Upper lobe of left lung (tissue), 6 donors: ENCODE measurements around the gene INPP5E. TPM values are rescaled to one million over a fixed set of nuclear protein-coding genes. Genes with fewer than 3 reads are reported as not detected.
A peak's percentile ranks its signal among the peaks of the same experiment; 100 is the strongest.
"Not testable (repeated sequence)": the region's sequence is repeated elsewhere in the genome, so short reads cannot be mapped to it uniquely, and the experiment has no call there.

Experiments
- ATAC-seq, 2 donors: fragments of 200-7000 bp; cut with Tn5 transposase; one replicate each; pipeline ENCODE4 v1.9.1; 2022; ENCODE audit warnings: mild to moderate bottlenecking in 2 of 2, moderate library complexity in 2 of 2; ENCODE audit not compliant: low FRiP score in 2 of 2
- DNase-seq, 2 donors: peaks; one replicate each; pipeline ENCODE4 v3.0.0-alpha.2; 2019 to 2020
- H3K27ac ChIP-seq, 4 donors: fragments of 200-600 bp; sonication (generic); one replicate each; pipeline ENCODE4 v1.5.1; 2016 to 2019
- H3K27me3 ChIP-seq, 4 donors: fragments of 200-600 bp; sonication (generic); one replicate each; pipeline ENCODE4 v1.5.1; 2017 to 2019
- H3K36me3 ChIP-seq, 4 donors: fragments of 200-600 bp; sonication (generic); one replicate each; pipeline ENCODE4 v1.5.1; 2016 to 2019
- H3K4me1 ChIP-seq, 4 donors: fragments of 200-600 bp; sonication (generic); one replicate each; pipeline ENCODE4 v1.5.1; 2018 to 2019
- H3K4me3 ChIP-seq, 4 donors: fragments of 200-600 bp; sonication (generic); one replicate each; pipeline ENCODE4 v1.5.1; 2017 to 2019; ENCODE audit warnings: mild to moderate bottlenecking in 2 of 4, moderate library complexity in 1 of 4
- H3K9me3 ChIP-seq, 4 donors: fragments of 200-600 bp; sonication (generic); one replicate each; pipeline ENCODE4 v1.5.1; 2018 to 2019
- CTCF ChIP-seq, 6 experiments: fragments of 450-650 bp in 4 of 6; fragments of 200-600 bp in 2 of 6; sonication (generic) in 2 of 6; IDR thresholded peaks; one replicate each; pipeline ENCODE4 v1.5.1; 2016 to 2019; ENCODE audit warnings: antibody characterized with exemption in 6 of 6
- EP300 ChIP-seq, 4 donors: sonication (generic); formaldehyde crosslinking; IDR thresholded peaks; one replicate each; pipeline ENCODE4 v1.5.1; 2017; ENCODE audit warnings: antibody characterized with exemption in 4 of 4, control low read depth in 2 of 4
- POLR2A ChIP-seq, 4 donors: fragments of 450-650 bp; IDR thresholded peaks; one replicate each; pipeline ENCODE4 v1.5.1; 2016 to 2017; ENCODE audit warnings: antibody characterized with exemption in 4 of 4, mild to moderate bottlenecking in 2 of 4
- POLR2AphosphoS5 ChIP-seq, 2 donors: sonication (generic); formaldehyde crosslinking; IDR thresholded peaks; one replicate each; pipeline ENCODE4 v1.5.1; 2017; ENCODE audit warnings: antibody characterized with exemption in 2 of 2
- WGBS, 2 donors: methylation state at CpG; one replicate each; pipeline ENCODE4 v1.1.5; 2017 to 2018; 5-methylcytosine and 5-hydroxymethylcytosine counted together
- total RNA-seq, 6 donors: library from RNA; depleted of rRNA in 4 of 6; stranded (reverse); fragments of >200 nt in 4 of 6; gene quantifications; one replicate each; pipeline versions ENCODE4 v1.1.0 to v1.2.1, GENCODE V29; 2016 to 2021
- donor health status: DM: no; HTN: no; CAD: no; lungs with moderate emphysema.
- donor health status: DM: no; HTN: yes; CAD: no; lungs with severe emphysema.

The INPP5E gene
- total RNA-seq, 6 donors from 2014 or later = 9.1 to 43.0 (median 14.1) TPM

- no peak for TF ChIP-seq POLR2AphosphoS5 (IDR thresholded peaks at IDR 0.05)
- TF ChIP-seq EP300 (IDR thresholded peaks at IDR 0.05) = no peak
- TF ChIP-seq CTCF (IDR thresholded peaks at IDR 0.05) = no peak
- no peak for TF ChIP-seq POLR2A (IDR thresholded peaks at IDR 0.05)
- WGBS, 2 donors = 96 to 100% methylated on average over 6 to 27 of the region's 29 CpGs
- Histone ChIP-seq H3K27ac (no peak overlapping the region), H3K4me1 (no peaks in the 10 kb centered on the region), H3K4me3 (no peak overlapping the region), H3K9me3 (no peaks in the 10 kb centered on the region), H3K36me3 (peaks cover 0 to 49% (median 33%) of the 10 kb centered on the region in 4 donors), H3K27me3 (no peaks in the 10 kb centered on the region)
- ATAC-seq (no peak), DNase-seq (peak in 1 of 2 donors; percentile 62)
Observed at GRCh38 chr9:136430588-136431234, 8.9 kb downstream of the INPP5E start.

GRCh38 chr9:136429683-136430491 lies 9.8 kb downstream of the INPP5E start:
- ATAC-seq (peak; percentile 5 to 15), DNase-seq (no peak)
- Histone ChIP-seq H3K27me3 (no peaks in the 10 kb centered on the region), H3K4me3 (no peak overlapping the region), H3K27ac (no peak overlapping the region), H3K4me1 (no peaks in the 10 kb centered on the region), H3K9me3 (no peaks in the 10 kb centered on the region), H3K36me3 (peaks cover 0 to 51% (median 34%) of the 10 kb centered on the region in 4 donors)
- WGBS, 2 donors = 82 to 84% methylated on average over 11 to 32 of the region's 32 CpGs
- TF ChIP-seq EP300 (IDR thresholded peaks at IDR 0.05) (no peak), CTCF (IDR thresholded peaks at IDR 0.05) (no peak), POLR2AphosphoS5 (IDR thresholded peaks at IDR 0.05) (no peak), POLR2A (IDR thresholded peaks at IDR 0.05) (no peak)

- H3K27ac ChIP-seq = no peak overlapping the region
- WGBS, 2 donors = 84 to 90% methylated on average over 4 to 21 of the region's 21 CpGs
- no peaks in the 10 kb centered on the region for H3K9me3 ChIP-seq
- DNase-seq (no peak), ATAC-seq (no peak)
- TF ChIP-seq CTCF (IDR thresholded peaks at IDR 0.05) = no peak
- no peak for TF ChIP-seq POLR2AphosphoS5 (IDR thresholded peaks at IDR 0.05)
- no peak for TF ChIP-seq EP300 (IDR thresholded peaks at IDR 0.05)
- no peak for TF ChIP-seq POLR2A (IDR thresholded peaks at IDR 0.05)
- no peaks in the 10 kb centered on the region for H3K27me3 ChIP-seq
- no peak overlapping the region for H3K4me3 ChIP-seq
- H3K4me1 ChIP-seq = no peaks in the 10 kb centered on the region
- H3K36me3 ChIP-seq = peaks cover 0 to 58% (median 38%) of the 10 kb centered on the region in 4 donors
Observed at GRCh38 chr9:136429075-136429628, 10.5 kb downstream of the INPP5E start.

- Histone ChIP-seq H3K36me3 (peaks cover 9 to 64% (median 52%) of the 10 kb centered on the region in 4 donors), H3K9me3 (no peaks in the 10 kb centered on the region), H3K27me3 (no peaks in the 10 kb centered on the region), H3K27ac (no peak overlapping the region), H3K4me1 (no peaks in the 10 kb centered on the region), H3K4me3 (no peak overlapping the region)
- 89 to 96% methylated on average over 12 of the region's 12 CpGs for WGBS, 2 donors
- no peak for TF ChIP-seq CTCF (IDR thresholded peaks at IDR 0.05)
- no peak for TF ChIP-seq POLR2AphosphoS5 (IDR thresholded peaks at IDR 0.05)
- TF ChIP-seq EP300 (IDR thresholded peaks at IDR 0.05) = no peak
- no peak for TF ChIP-seq POLR2A (IDR thresholded peaks at IDR 0.05)
- peak in 1 of 2 donors; percentile 69 for DNase-seq
- ATAC-seq = no peak
Observed at GRCh38 chr9:136426787-136427186, 12.9 kb downstream of the INPP5E start.

- DNase-seq = peak in 1 of 2 donors; percentile 9
- 76 to 86% methylated on average over 7 of the region's 7 CpGs for whole genome bisulfite sequencing, 2 donors
- not testable (repeated sequence) for H3K9me3 ChIP-seq, ATAC-seq, H3K4me1 ChIP-seq, H3K27ac ChIP-seq, H3K4me3 ChIP-seq, H3K27me3 ChIP-seq
- H3K36me3 ChIP-seq = peaks cover 14 to 70% (median 55%) of the 10 kb centered on the region in 4 donors
Observed at GRCh38 chr9:136425367-136425766, 14.3 kb downstream of the INPP5E start.
